H1 (cell line): ENCODE results near the gene UXT. TPM values are rescaled to one million over a fixed set of nuclear protein-coding genes. Genes with fewer than 3 reads are reported as not detected.

Experiments used
- CTCF ChIA-PET: fragments of 300-600 bp; sonication (Branson Sonifier 250); formaldehyde crosslinking; loops from one replicate; lab custom pipeline; 2021; ENCODE audit not compliant: partially characterized antibody; lab: Charles Lee
- POLR2A ChIA-PET: fragments of 300-600 bp; sonication (Branson Sonifier 250); formaldehyde crosslinking; loops from one replicate; lab custom pipeline; 2021; ENCODE audit warnings: inconsistent platforms; ENCODE audit not compliant: partially characterized antibody; lab: Charles Lee
- DNase-seq, 2 experiments: peaks; one replicate each; pipeline versions ENCODE4 v3.0.0 to v3.0.0-alpha.2; 2010 to 2022; ENCODE audit warnings: low spot score in 2 of 2, low read depth in 1 of 2, mixed read lengths in 1 of 2
- FAIRE-seq: peaks from 2 replicates; lab custom pipeline; 2011; peaks lifted over from hg19 to GRCh38; lab: Jason Lieb, UNC
- H2AFZ ChIP-seq: 2 replicates; pipeline ENCODE4 v1.8.1; 2012; ENCODE audit warnings: low read length, inconsistent platforms
- H2AK5ac ChIP-seq: 2 replicates; pipeline ENCODE4 v1.6.1; 2013; ENCODE audit warnings: low read depth, low read length
- H2BK120ac ChIP-seq: replicated peaks from 2 replicates; pipeline ENCODE3; 2013; ENCODE audit warnings: low read depth, low read length, inconsistent platforms
- H2BK12ac ChIP-seq: 2 replicates; pipeline ENCODE4 v1.6.1; 2013; ENCODE audit warnings: low read depth, low read length
- H2BK15ac ChIP-seq: 2 replicates; pipeline ENCODE4 v1.6.1; 2013; ENCODE audit warnings: low read length
- H2BK20ac ChIP-seq: 2 replicates; pipeline ENCODE4 v1.6.1; 2013; ENCODE audit warnings: low read length
- H2BK5ac ChIP-seq: 2 replicates; pipeline ENCODE4 v1.6.1; 2013; ENCODE audit warnings: low read depth, low read length
- H3K14ac ChIP-seq: 2 replicates; pipeline ENCODE4 v1.6.1; 2013; ENCODE audit warnings: inconsistent platforms; ENCODE audit not compliant: insufficient read length
- H3K18ac ChIP-seq: 2 replicates; pipeline ENCODE4 v1.6.1; 2013; ENCODE audit warnings: low read length; ENCODE audit errors: extremely low read depth
- H3K23ac ChIP-seq: 2 replicates; pipeline ENCODE4 v1.6.1; 2013; ENCODE audit warnings: inconsistent platforms; ENCODE audit not compliant: insufficient read length
- H3K23me2 ChIP-seq: 2 replicates; pipeline ENCODE4 v1.6.1; 2013; ENCODE audit warnings: low read depth, low read length
- H3K27ac ChIP-seq: 2 replicates; pipeline ENCODE4 v1.6.1; 2011; ENCODE audit warnings: low read depth, low read length, inconsistent platforms
- H3K27me3 ChIP-seq, 4 experiments: replicated peaks in 1 of 4; 1 replicate in 1 of 4; 2 replicates in 3 of 4; pipeline versions ENCODE4 v1.6.1 to v1.8.1; 2011 to 2013; ENCODE audit warnings: low read length in 3 of 4, mild to moderate bottlenecking in 3 of 4, inconsistent platforms in 2 of 4, mixed read lengths in 2 of 4, moderate library complexity in 1 of 4; ENCODE audit not compliant: control insufficient read depth in 3 of 4, insufficient read depth in 3 of 4; ENCODE audit errors: extremely low read depth in 1 of 4
- H3K36me3 ChIP-seq, 4 experiments: 2 replicates each; pipeline versions ENCODE4 v1.6.1 to v1.8.1; 2011 to 2013; ENCODE audit warnings: mild to moderate bottlenecking in 4 of 4, low read length in 3 of 4, moderate library complexity in 2 of 4, control low read depth in 1 of 4, inconsistent platforms in 1 of 4; ENCODE audit not compliant: insufficient read depth in 4 of 4, control insufficient read depth in 2 of 4
- H3K4ac ChIP-seq: replicated peaks from 2 replicates; pipeline ENCODE3; 2013; ENCODE audit warnings: low read length, low read depth, mixed read lengths, inconsistent platforms; ENCODE audit not compliant: insufficient read length
- H3K4me1 ChIP-seq, 4 experiments: replicated peaks in 1 of 4; 1 replicate in 1 of 4; 2 replicates in 3 of 4; pipeline versions ENCODE4 v1.6.1 to v1.8.1; 2011 to 2013; ENCODE audit warnings: low read length in 3 of 4, inconsistent platforms in 2 of 4, mixed read lengths in 1 of 4; ENCODE audit not compliant: insufficient read depth in 4 of 4, control insufficient read depth in 3 of 4
- H3K4me2 ChIP-seq, 2 experiments: 2 replicates each; pipeline versions ENCODE4 v1.6.1 to v1.8.1; 2011 to 2013; ENCODE audit warnings: low read depth in 2 of 2, low read length in 2 of 2, control low read depth in 1 of 2, inconsistent platforms in 1 of 2, mild to moderate bottlenecking in 1 of 2; ENCODE audit not compliant: insufficient read depth in 1 of 2
- H3K4me3 ChIP-seq, 4 experiments: fragments of 200-600, 300-600 bp in 1 of 4; sonication (generic), shearing (Covaris generic), sonication (Bioruptor Twin) in 1 of 4; 2 replicates each; pipeline versions ENCODE4 v1.5.1 to v1.8.1; 2011 to 2016; ENCODE audit warnings: low read length in 4 of 4, low read depth in 3 of 4, control low read depth in 2 of 4, inconsistent platforms in 2 of 4, mild to moderate bottlenecking in 2 of 4, mixed read lengths in 1 of 4, moderate library complexity in 1 of 4; ENCODE audit not compliant: insufficient read depth in 2 of 4; ENCODE audit errors: extremely low read depth in 1 of 4
- H3K56ac ChIP-seq: replicated peaks from 2 replicates; pipeline ENCODE3; 2013; ENCODE audit warnings: low read depth, mild to moderate bottlenecking, mixed read lengths, low read length, inconsistent platforms; ENCODE audit not compliant: insufficient read length
- H3K79me1 ChIP-seq: 2 replicates; pipeline ENCODE4 v1.6.1; 2013; ENCODE audit warnings: low read depth, low read length, control low read depth
- H3K79me2 ChIP-seq, 2 experiments: 2 replicates each; pipeline versions ENCODE4 v1.6.1 to v1.8.1; 2012 to 2013; ENCODE audit warnings: low read length in 2 of 2, mild to moderate bottlenecking in 2 of 2, inconsistent platforms in 1 of 2; ENCODE audit not compliant: insufficient read depth in 2 of 2, control insufficient read depth in 1 of 2
- H3K9ac ChIP-seq, 4 experiments: replicated peaks in 1 of 4; 1 replicate in 1 of 4; 2 replicates in 3 of 4; pipeline versions ENCODE4 v1.6.1 to v1.8.1; 2011 to 2013; ENCODE audit warnings: low read depth in 3 of 4, low read length in 3 of 4, control low read depth in 2 of 4, mild to moderate bottlenecking in 2 of 4, moderate library complexity in 2 of 4, inconsistent platforms in 1 of 4; ENCODE audit errors: extremely low read depth in 1 of 4
- H3K9me3 ChIP-seq, 2 experiments: 2 replicates each; pipeline versions ENCODE4 v1.6.1 to v1.8.1; 2012 to 2013; ENCODE audit warnings: mild to moderate bottlenecking in 2 of 2, moderate library complexity in 2 of 2, control low read depth in 1 of 2, inconsistent platforms in 1 of 2, low read depth in 1 of 2, low read length in 1 of 2, mixed read lengths in 1 of 2; ENCODE audit not compliant: insufficient read depth in 2 of 2
- H4K20me1 ChIP-seq, 2 experiments: replicated peaks in 1 of 2; 2 replicates each; pipeline versions ENCODE3 to v1.8.1; 2011 to 2013; ENCODE audit warnings: inconsistent platforms in 2 of 2, low read length in 2 of 2, mild to moderate bottlenecking in 1 of 2; ENCODE audit not compliant: insufficient read depth in 2 of 2, control insufficient read depth in 1 of 2
- H4K5ac ChIP-seq: 2 replicates; pipeline ENCODE4 v1.6.1; 2013; ENCODE audit warnings: low read length, low read depth, mixed read lengths, inconsistent platforms; ENCODE audit not compliant: insufficient read length
- H4K8ac ChIP-seq: 2 replicates; pipeline ENCODE4 v1.8.0; 2013; ENCODE audit warnings: mild to moderate bottlenecking, moderate library complexity, low read length, inconsistent platforms; ENCODE audit not compliant: insufficient read depth; ENCODE audit errors: extremely low read depth
- H4K91ac ChIP-seq: replicated peaks from 2 replicates; pipeline ENCODE3; 2013; ENCODE audit warnings: low read length, mixed read lengths, inconsistent platforms; ENCODE audit not compliant: insufficient read length
- BCL11A ChIP-seq, 2 experiments: IDR thresholded peaks; one replicate each; pipeline ENCODE4 v1.6.1; 2011; ENCODE audit warnings: low read depth in 2 of 2, low read length in 2 of 2, mild to moderate bottlenecking in 2 of 2
- MAFK ChIP-seq: IDR thresholded peaks from 2 replicates; pipeline ENCODE4 v1.6.1; 2012; ENCODE audit warnings: low read depth, mild to moderate bottlenecking, improper control_type of control experiment, low read length
- POLR2AphosphoS5 ChIP-seq: IDR thresholded peaks from 2 replicates; pipeline ENCODE4 v1.6.1; 2011; ENCODE audit warnings: low read depth, low read length
- TAF1 ChIP-seq: IDR thresholded peaks from 2 replicates; pipeline ENCODE4 v1.6.1; 2011; ENCODE audit warnings: mild to moderate bottlenecking, low read depth, low read length
- TAF7 ChIP-seq: optimal IDR thresholded peaks from 2 replicates; pipeline ENCODE3; 2011; ENCODE audit warnings: low read depth, mild to moderate bottlenecking, inconsistent platforms, low read length, moderate library complexity, borderline replicate concordance
- WGBS, 2 experiments: shearing (Covaris generic) in 1 of 2; methylation state at CpG; one replicate each; pipeline versions ENCODE4 v1.1.6 to v1.1.7; 2013 to 2015; ENCODE audit warnings: low lambda C conversion rate in 2 of 2, mixed read lengths in 2 of 2, inconsistent platforms in 1 of 2, low coverage in 1 of 2, missing lambda C conversion rate in 1 of 2; ENCODE audit not compliant: insufficient replicate concordance in 2 of 2, insufficient coverage in 1 of 2, insufficient read length in 1 of 2; ENCODE audit errors: extremely low coverage in 1 of 2, missing lambda C conversion rate in 1 of 2; 5-methylcytosine and 5-hydroxymethylcytosine counted together
- polyA plus RNA-seq, 7 experiments: library from polyadenylated mRNA; depleted of rRNA in 3 of 7; stranded (reverse) in 5 of 7; unstranded in 2 of 7; fragments of >200 nt in 5 of 7; fragments of 200-250 nt in 2 of 7; gene quantifications; 1 replicate in 5 of 7; 2 replicates in 1 of 7; 4 replicates in 1 of 7; pipeline versions ENCODE4 v1.2.1 to v1.2.3, GENCODE V29; 2011 to 2013; ENCODE audit warnings: missing spikeins in 2 of 7, mixed read lengths in 2 of 7
- total RNA-seq: library from RNA; stranded (reverse); fragmentation: NEBNext Ultra II Directional; extraction: Animal tissue kit (Norgen Biotek cat#: 25700); gene quantifications from 2 replicates; pipeline ENCODE4 v1.2.1, GENCODE V29; 2021
- TF ChIP-seq, protein P1 (sequence below): IDR thresholded peaks from 2 replicates; pipeline ENCODE4 v1.6.1; 2012; ENCODE audit warnings: inconsistent platforms

The UXT gene
- total and polyA plus RNA-seq, 2 of the 8 experiments (the other 6 are each of a cell fraction or from before 2014, with no cell fraction given): 69.4 to 116 TPM

DNA sequence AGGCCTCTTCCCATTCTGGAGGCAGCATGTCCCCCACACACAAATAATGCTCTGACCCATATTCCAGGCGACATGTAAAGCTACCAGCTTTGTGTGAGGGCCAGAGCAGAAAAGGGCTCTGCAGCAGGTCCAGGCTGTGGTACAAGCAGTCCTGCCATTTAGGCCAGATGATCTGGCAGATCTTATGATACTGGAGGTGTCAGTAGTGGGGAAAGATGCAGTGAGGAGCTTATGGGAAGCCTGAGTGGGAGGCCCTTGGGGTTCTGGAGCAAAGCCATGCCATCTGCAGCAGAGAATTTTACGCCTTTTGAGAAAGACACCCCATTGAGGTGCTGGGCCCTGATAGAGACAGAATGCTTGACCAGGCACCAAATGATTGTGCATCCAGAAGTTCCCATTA, 47.1 kb downstream of the UXT start:
- CTCF ChIA-PET: no interaction called here
- no peak overlapping the region for H4K91ac ChIP-seq

More for the DNA sequence above, 47.1 kb downstream of the UXT start:
- DNase-seq: no peak
- Histone ChIP-seq H2BK15ac (no peak overlapping the region), H4K5ac (no peak overlapping the region), H2BK5ac (no peak overlapping the region), H3K4me2 (no peak overlapping the region), H3K18ac (no peak overlapping the region), H3K4ac (no peak overlapping the region), H3K4me1 (peaks cover 0 to 8% (median 3%) of the 10 kb centered on the region in 4 experiments; a peak in 6 of 7 replicates), H3K23ac (no peak overlapping the region), H4K8ac (no peak overlapping the region), H3K79me1 (no peaks in the 10 kb centered on the region), H3K56ac (no peak overlapping the region), H2BK20ac (no peak overlapping the region), H2BK12ac (no peak overlapping the region), H2AFZ (no peak overlapping the region), H3K79me2 (no peaks in the 10 kb centered on the region), H3K36me3 (no peaks in the 10 kb centered on the region), H2BK120ac (no peak overlapping the region), H3K14ac (no peak overlapping the region), H3K27ac (no peak overlapping the region), H4K20me1 (no peaks in the 10 kb centered on the region), H2AK5ac (no peak overlapping the region), H3K4me3 (no peak overlapping the region), H3K27me3 (no peaks in the 10 kb centered on the region), H3K23me2 (no peaks in the 10 kb centered on the region), H3K9me3 (no peaks in the 10 kb centered on the region), H3K9ac (no peak overlapping the region)
- 90% methylated on average over 2 of the region's 2 CpGs; no CpG with 5 or more reads in 1 of the 2 experiments for WGBS, 2 experiments
- TF ChIP-seq MAFK: no peak
- TF ChIP-seq, protein P1, sequence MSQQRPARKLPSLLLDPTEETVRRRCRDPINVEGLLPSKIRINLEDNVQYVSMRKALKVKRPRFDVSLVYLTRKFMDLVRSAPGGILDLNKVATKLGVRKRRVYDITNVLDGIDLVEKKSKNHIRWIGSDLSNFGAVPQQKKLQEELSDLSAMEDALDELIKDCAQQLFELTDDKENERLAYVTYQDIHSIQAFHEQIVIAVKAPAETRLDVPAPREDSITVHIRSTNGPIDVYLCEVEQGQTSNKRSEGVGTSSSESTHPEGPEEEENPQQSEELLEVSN: no peak
- TF ChIP-seq TAF1: no peak
- no peak for TF ChIP-seq TAF7
- TF ChIP-seq POLR2AphosphoS5: no peak
- TF ChIP-seq BCL11A (IDR thresholded peaks at IDR 0.05; ENCODE audit: low read depth in 2 of 2, low read length in 2 of 2): no peak
- FAIRE-seq: no peak
- POLR2A ChIA-PET: interaction anchor here (0.6 to 1.2 kb wide), 2 partner anchors 11 to 56 kb away, joined by 3 read pairs; no protein-coding TSS in a partner anchor
